Lower leg skin (tissue), 4 donors: Measurements from ENCODE around the gene GCLC. TPM values are rescaled to one million over a fixed set of nuclear protein-coding genes. Genes with fewer than 3 reads are reported as not detected.

Experiments
- DNase-seq, 2 donors: peaks; one replicate each; pipeline ENCODE4 v3.0.0-alpha.2; 2019; ENCODE audit warnings: low spot score in 2 of 2
- H3K4me3 ChIP-seq: fragments of 200-600 bp; sonication (generic); 2 replicates; pipeline ENCODE4 v1.5.1; 2017; ENCODE audit warnings: mild to moderate bottlenecking, low read depth; ENCODE audit not compliant: poor library complexity, severe bottlenecking
- CTCF ChIP-seq, 3 donors: fragments of 450-650 bp; IDR thresholded peaks; one replicate each; pipeline ENCODE4 v1.5.1; 2016; ENCODE audit warnings: antibody characterized with exemption in 3 of 3, mild to moderate bottlenecking in 3 of 3, moderate library complexity in 2 of 3
- POLR2A ChIP-seq, 2 donors: fragments of 450-650 bp; IDR thresholded peaks; one replicate each; pipeline ENCODE4 v1.6.1; 2016 to 2017; ENCODE audit warnings: antibody characterized with exemption in 2 of 2, mild to moderate bottlenecking in 1 of 2, moderate library complexity in 1 of 2
- WGBS, 2 donors: methylation state at CpG; one replicate each; pipeline ENCODE4 v1.1.5; 2018; 5-methylcytosine and 5-hydroxymethylcytosine counted together
- intact Hi-C: fragments of 100-400 bp; cut with DNase I; formaldehyde crosslinking; loops from one replicate; pipeline ENCODE4 v1.15.0; 2023; ENCODE audit warnings: low total_unique reads
- total RNA-seq, 4 donors: library from RNA; depleted of rRNA; stranded (reverse); fragments of >200 nt; gene quantifications; one replicate each; pipeline ENCODE4 v1.1.0, GENCODE V29; 2016

The GCLC gene
- total RNA-seq, 4 donors from 2014 or later = 29.2 to 34.1 (median 30.2) TPM

GRCh38 chr6:53587291-53587690, 42.4 kb upstream of the GCLC start:
- intact Hi-C loops = no loop called here
- H3K4me3 ChIP-seq = no peak overlapping the region
- 86% methylated on average over 1 of the region's 1 CpG for WGBS, 2 donors
- TF ChIP-seq POLR2A (IDR thresholded peaks at IDR 0.05) = no peak
- no peak for TF ChIP-seq CTCF (IDR thresholded peaks at IDR 0.05)
- no peak for DNase-seq

- no peak for DNase-seq
- TF ChIP-seq CTCF (IDR thresholded peaks at IDR 0.05) (no peak), POLR2A (IDR thresholded peaks at IDR 0.05) (no peak)
- intact Hi-C loops = no loop called here
- no peak overlapping the region for H3K4me3 ChIP-seq
- 64 to 72% methylated on average over 7 of the region's 7 CpGs for WGBS, 2 donors
Observed at GRCh38 chr6:53585208-53585900, 40.5 kb upstream of the GCLC start.

- intact Hi-C loops = no loop called here
- no peak overlapping the region for H3K4me3 ChIP-seq
- 66 to 82% methylated on average over 2 of the region's 2 CpGs for WGBS, 2 donors
- TF ChIP-seq CTCF (IDR thresholded peaks at IDR 0.05) (no peak), POLR2A (IDR thresholded peaks at IDR 0.05) (no peak)
- no peak for DNase-seq
Observed at GRCh38 chr6:53584726-53585125, 39.8 kb upstream of the GCLC start.

- 83 to 89% methylated on average over 3 of the region's 3 CpGs for WGBS, 2 donors
- intact Hi-C loops = no loop called here
Observed at GRCh38 chr6:53583451-53583850, 38.5 kb upstream of the GCLC start.

GRCh38 chr6:53582963-53583362, 38.1 kb upstream of the GCLC start:
- no peak for DNase-seq
- no peak overlapping the region for H3K4me3 ChIP-seq
- TF ChIP-seq CTCF (IDR thresholded peaks at IDR 0.05) = no peak
- no peak for TF ChIP-seq POLR2A (IDR thresholded peaks at IDR 0.05)
- intact Hi-C loops = no loop called here
- WGBS, 2 donors = 74 to 75% methylated on average over 2 of the region's 2 CpGs

More at GRCh38 chr6:53583451-53583850, 38.5 kb upstream of the GCLC start:
- DNase-seq = no peak
- H3K4me3 ChIP-seq = no peak overlapping the region
- TF ChIP-seq POLR2A (IDR thresholded peaks at IDR 0.05) (no peak), CTCF (IDR thresholded peaks at IDR 0.05) (no peak)

GRCh38 chr6:53581856-53582255, 37.0 kb upstream of the GCLC start:
- H3K4me3 ChIP-seq = no peak overlapping the region
- TF ChIP-seq POLR2A (IDR thresholded peaks at IDR 0.05) (no peak), CTCF (IDR thresholded peaks at IDR 0.05) (no peak)
- DNase-seq = no peak
- 21 to 28% methylated on average over 2 of the region's 2 CpGs for WGBS, 2 donors
- intact Hi-C loops = no loop called here
